ENCODE measurements around the gene ARSB. TPM values are rescaled to one million over a fixed set of nuclear protein-coding genes. Genes with fewer than 3 reads are reported as not detected.

ARSB gene
- total and polyA plus RNA-seq, 9 of the 15 experiments (the other 6 are each of a cell fraction or from before 2014, with no cell fraction given): 0.52 to 4.6 (median 2.4) TPM

DNA sequence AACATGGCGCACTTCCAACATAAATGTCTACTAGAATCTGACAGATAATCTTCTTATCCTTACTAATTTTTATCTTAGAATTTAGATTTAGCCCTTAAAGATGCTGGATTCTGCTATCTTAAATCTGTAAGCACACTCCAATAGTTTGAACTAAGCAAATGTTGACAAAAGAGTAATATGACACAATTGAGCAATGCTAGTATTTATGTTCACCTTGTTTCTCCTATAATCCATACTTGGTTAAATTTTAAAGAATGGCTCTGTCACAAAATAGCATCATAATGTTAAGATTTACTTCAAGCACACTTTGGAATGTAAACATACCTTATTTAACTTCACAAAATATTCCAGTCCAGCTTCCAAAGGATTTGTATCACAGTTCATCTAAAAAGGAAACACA lies 38.8 kb upstream of the ARSB start:
- Histone ChIP-seq H3K4me2 (ENCODE audit: insufficient read depth, low read length) (no peak overlapping the region), H3K9me3 (replicated peaks; ENCODE audit: control insufficient read depth, insufficient read depth, low read depth, low read length) (no peaks in the 10 kb centered on the region), H3K4me1 (replicated peaks in 1 of 2; ENCODE audit: control insufficient read depth in 2 of 2, insufficient read depth in 2 of 2, low read length in 2 of 2) (no peaks in the 10 kb centered on the region; a peak in 1 of 5 replicates), H3K9me1 (ENCODE audit: control insufficient read depth, insufficient read depth, low read length) (no peaks in the 10 kb centered on the region), H3K9ac (ENCODE audit: insufficient read depth in 1 of 2, low read depth in 2 of 2, low read length in 2 of 2) (no peak overlapping the region), H2AFZ (ENCODE audit: low read depth, low read length) (no peak overlapping the region), H3K27ac (ENCODE audit: extremely low read depth, low read depth, low read length) (no peak overlapping the region), H3K79me2 (ENCODE audit: control insufficient read depth, insufficient read depth, low read length) (no peaks in the 10 kb centered on the region), H3K36me3 (ENCODE audit: control insufficient read depth, insufficient read depth, low read length) (no peaks in the 10 kb centered on the region), H3K4me3 (no peak overlapping the region), H4K20me1 (replicated peaks; ENCODE audit: control insufficient read depth, insufficient read depth, low read length) (no peaks in the 10 kb centered on the region), H3K27me3 (ENCODE audit: control insufficient read depth in 2 of 2, insufficient read depth in 2 of 2, low read length in 2 of 2) (peaks cover 3 to 6% of the 10 kb centered on the region in 2 experiments; a peak in 3 of 5 replicates)
- POLR2A ChIA-PET: no interaction called here
- ATAC-seq (no peak), DNase-seq (ENCODE audit: extremely low read depth in 1 of 4, low spot score in 3 of 4) (no peak), FAIRE-seq (no peak)
- WGBS (ENCODE audit: insufficient coverage, low coverage, missing lambda C conversion rate): 0% methylated on average over 1 of the region's 1 CpG
- CTCF ChIA-PET (ENCODE audit: low intra/inter-chr PET ratio): interaction anchor here (1.6 to 5.1 kb wide), 3 partner anchors 86 to 1060 kb away, joined by 9 to 62 read pairs (median 19); no protein-coding TSS in a partner anchor
- in situ Hi-C loops (cut with MboI): loop anchor here (10.0 to 25.0 kb wide), 2 partner anchors 451 to 1288 kb away; partner anchors contain the start of gene SPZ1
- no TSS peak for BruUV-seq (replicated peaks)
- intact Hi-C loops (cut with micrococcal nuclease): loop anchor here (2.0 to 10.0 kb wide), 2 partner anchors 831 to 1059 kb away; no protein-coding TSS in a partner anchor
- no peak for TF ChIP-seq SMARCB1 (IDR thresholded peaks at IDR 0.05; ENCODE audit: insufficient read length, low read depth)
- no peak for TF ChIP-seq CSDE1 (IDR thresholded peaks at IDR 0.05)
- TF ChIP-seq NFE2L1 (tag; IDR thresholded peaks at IDR 0.05; ENCODE audit: borderline replicate concordance, low read depth): no peak
- no peak for TF ChIP-seq GTF2F1 (IDR thresholded peaks at IDR 0.05; ENCODE audit: low read depth, low read length)
- TF ChIP-seq, protein P1, sequence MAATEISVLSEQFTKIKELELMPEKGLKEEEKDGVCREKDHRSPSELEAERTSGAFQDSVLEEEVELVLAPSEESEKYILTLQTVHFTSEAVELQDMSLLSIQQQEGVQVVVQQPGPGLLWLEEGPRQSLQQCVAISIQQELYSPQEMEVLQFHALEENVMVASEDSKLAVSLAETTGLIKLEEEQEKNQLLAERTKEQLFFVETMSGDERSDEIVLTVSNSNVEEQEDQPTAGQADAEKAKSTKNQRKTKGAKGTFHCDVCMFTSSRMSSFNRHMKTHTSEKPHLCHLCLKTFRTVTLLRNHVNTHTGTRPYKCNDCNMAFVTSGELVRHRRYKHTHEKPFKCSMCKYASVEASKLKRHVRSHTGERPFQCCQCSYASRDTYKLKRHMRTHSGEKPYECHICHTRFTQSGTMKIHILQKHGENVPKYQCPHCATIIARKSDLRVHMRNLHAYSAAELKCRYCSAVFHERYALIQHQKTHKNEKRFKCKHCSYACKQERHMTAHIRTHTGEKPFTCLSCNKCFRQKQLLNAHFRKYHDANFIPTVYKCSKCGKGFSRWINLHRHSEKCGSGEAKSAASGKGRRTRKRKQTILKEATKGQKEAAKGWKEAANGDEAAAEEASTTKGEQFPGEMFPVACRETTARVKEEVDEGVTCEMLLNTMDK (IDR thresholded peaks at IDR 0.05; ENCODE audit: borderline replicate concordance, insufficient read depth, low read depth, low read length, poor library complexity, severe bottlenecking): no peak
- TF ChIP-seq FIP1L1 (IDR thresholded peaks at IDR 0.05; ENCODE audit: low read depth, low read length, poor library complexity, severe bottlenecking): no peak
- no peak for TF ChIP-seq BCOR (IDR thresholded peaks at IDR 0.05)
- TF ChIP-seq ZNF134 (CRISPR knock-in tag; conservative IDR thresholded peaks at IDR 0.05): no peak
- TF ChIP-seq BHLHE40 (IDR thresholded peaks at IDR 0.05; ENCODE audit: low read length): no peak
- TF ChIP-seq, protein P2, sequence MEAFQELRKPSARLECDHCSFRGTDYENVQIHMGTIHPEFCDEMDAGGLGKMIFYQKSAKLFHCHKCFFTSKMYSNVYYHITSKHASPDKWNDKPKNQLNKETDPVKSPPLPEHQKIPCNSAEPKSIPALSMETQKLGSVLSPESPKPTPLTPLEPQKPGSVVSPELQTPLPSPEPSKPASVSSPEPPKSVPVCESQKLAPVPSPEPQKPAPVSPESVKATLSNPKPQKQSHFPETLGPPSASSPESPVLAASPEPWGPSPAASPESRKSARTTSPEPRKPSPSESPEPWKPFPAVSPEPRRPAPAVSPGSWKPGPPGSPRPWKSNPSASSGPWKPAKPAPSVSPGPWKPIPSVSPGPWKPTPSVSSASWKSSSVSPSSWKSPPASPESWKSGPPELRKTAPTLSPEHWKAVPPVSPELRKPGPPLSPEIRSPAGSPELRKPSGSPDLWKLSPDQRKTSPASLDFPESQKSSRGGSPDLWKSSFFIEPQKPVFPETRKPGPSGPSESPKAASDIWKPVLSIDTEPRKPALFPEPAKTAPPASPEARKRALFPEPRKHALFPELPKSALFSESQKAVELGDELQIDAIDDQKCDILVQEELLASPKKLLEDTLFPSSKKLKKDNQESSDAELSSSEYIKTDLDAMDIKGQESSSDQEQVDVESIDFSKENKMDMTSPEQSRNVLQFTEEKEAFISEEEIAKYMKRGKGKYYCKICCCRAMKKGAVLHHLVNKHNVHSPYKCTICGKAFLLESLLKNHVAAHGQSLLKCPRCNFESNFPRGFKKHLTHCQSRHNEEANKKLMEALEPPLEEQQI (IDR thresholded peaks at IDR 0.05): no peak

Measured in K562 (cell line).